HEK293 (cell line): ENCODE measurements around the gene RSL1D1.

Experiments
- CTCF ChIA-PET: fragments of 350-600 bp; formaldehyde crosslinking; extraction: SDS; loops from one replicate; lab custom pipeline; 2021; ENCODE audit warnings: antibody characterized with exemption; lab: Yijun Ruan, JAX
- POLR2A ChIA-PET: fragments of 300-600 bp; formaldehyde crosslinking; extraction: SDS; loops from one replicate; lab custom pipeline; 2020; ENCODE audit warnings: antibody characterized with exemption, inconsistent platforms; lab: Yijun Ruan, JAX
- H3K27ac ChIP-seq: fragments of 200-500 bp; sonication (Bioruptor generic); 2 replicates; pipeline ENCODE4 v1.5.1; 2014; ENCODE audit warnings: low read depth, low read length, control low read depth, inconsistent platforms; ENCODE audit errors: extremely low read depth
- H3K36me3 ChIP-seq, 2 experiments: fragments of 200-500 bp in 1 of 2; sonication (Bioruptor generic) in 1 of 2; 1 replicate in 1 of 2; 2 replicates in 1 of 2; pipeline ENCODE4 v1.5.1; 2014 to 2017; ENCODE audit warnings: inconsistent platforms in 2 of 2, low read length in 2 of 2; ENCODE audit not compliant: control insufficient read depth in 2 of 2, insufficient read depth in 1 of 2
- H3K4me1 ChIP-seq: fragments of 200-500 bp; sonication (Bioruptor generic); 2 replicates; pipeline ENCODE4 v1.5.1; 2014; ENCODE audit warnings: mild to moderate bottlenecking, low read length, inconsistent platforms; ENCODE audit not compliant: control insufficient read depth, insufficient read depth
- H3K4me3 ChIP-seq: 2 replicates; pipeline ENCODE4 v1.5.1; 2011; ENCODE audit warnings: low read depth, mild to moderate bottlenecking, control low read depth, low read length, moderate library complexity
- H3K9me3 ChIP-seq: fragments of 200-500 bp; sonication (Bioruptor generic); 2 replicates; pipeline ENCODE4 v1.5.1; 2014; ENCODE audit warnings: low read depth, low read length, inconsistent platforms; ENCODE audit not compliant: control insufficient read depth, insufficient read depth
- GLI2 ChIP-seq: fragments of 450-650 bp; formaldehyde crosslinking; IDR thresholded peaks from 2 replicates; pipeline ENCODE4; 2017; ENCODE audit warnings: missing biosample characterization, missing genetic modification characterization, low read depth, borderline replicate concordance
- IKZF3 ChIP-seq: fragments of 450-650 bp; IDR thresholded peaks from 2 replicates; pipeline ENCODE4 v1.5.0; 2018; ENCODE audit warnings: missing biosample characterization, mild to moderate bottlenecking, missing genetic modification characterization, moderate library complexity
- MZF1 ChIP-seq: fragments of 450-650 bp; formaldehyde crosslinking; IDR thresholded peaks from 2 replicates; pipeline ENCODE4 v1.5.1; 2017; ENCODE audit warnings: missing biosample characterization, missing genetic modification characterization, borderline replicate concordance
- OSR2 ChIP-seq: fragments of 450-650 bp; formaldehyde crosslinking; IDR thresholded peaks from 2 replicates; pipeline ENCODE4 v1.5.1; 2016; ENCODE audit warnings: missing biosample characterization, missing genetic modification characterization
- SETDB1 ChIP-seq: IDR thresholded peaks from one replicate; pipeline ENCODE4 v1.6.1; 2017; ENCODE audit warnings: mild to moderate bottlenecking, low read length, moderate library complexity, mixed read lengths; ENCODE audit not compliant: insufficient read length
- TCF7L2 ChIP-seq: IDR thresholded peaks from 2 replicates; pipeline ENCODE4 v1.6.1; 2011; ENCODE audit warnings: low read depth, mild to moderate bottlenecking, inconsistent platforms, low read length, moderate library complexity, borderline replicate concordance
- WT1 ChIP-seq: fragments of 450-650 bp; formaldehyde crosslinking; IDR thresholded peaks from 2 replicates; pipeline ENCODE4 v1.5.1; 2016; ENCODE audit warnings: missing biosample characterization, missing genetic modification characterization
- YY1 ChIP-seq: fragments of 450-650 bp; formaldehyde crosslinking; IDR thresholded peaks from 2 replicates; pipeline ENCODE4 v1.5.1; 2018; ENCODE audit warnings: missing biosample characterization, missing genetic modification characterization
- ZBTB1 ChIP-seq: fragments of 450-650 bp; formaldehyde crosslinking; IDR thresholded peaks from 2 replicates; pipeline ENCODE4 v1.5.1; 2016; ENCODE audit warnings: missing biosample characterization, missing genetic modification characterization
- ZBTB48 ChIP-seq: fragments of 450-650 bp; formaldehyde crosslinking; IDR thresholded peaks from 2 replicates; pipeline ENCODE4 v1.5.1; 2016; ENCODE audit warnings: missing biosample characterization, missing genetic modification characterization
- ZNF169 ChIP-seq: fragments of 450-650 bp; formaldehyde crosslinking; IDR thresholded peaks from 2 replicates; pipeline ENCODE4 v1.5.1; 2016; ENCODE audit warnings: missing biosample characterization, missing genetic modification characterization
- ZNF223 ChIP-seq: fragments of 450-650 bp; formaldehyde crosslinking; IDR thresholded peaks from 2 replicates; pipeline ENCODE4 v1.5.1; 2016; ENCODE audit warnings: missing biosample characterization, missing genetic modification characterization
- ZNF24 ChIP-seq: fragments of 450-650 bp; formaldehyde crosslinking; IDR thresholded peaks from 2 replicates; pipeline ENCODE4 v1.5.1; 2016; ENCODE audit warnings: missing biosample characterization, missing genetic modification characterization
- ZNF302 ChIP-seq: fragments of 450-650 bp; formaldehyde crosslinking; IDR thresholded peaks from 2 replicates; pipeline ENCODE4 v1.5.1; 2016; ENCODE audit warnings: missing biosample characterization, missing genetic modification characterization, low read depth
- ZNF335 ChIP-seq: fragments of 450-650 bp; formaldehyde crosslinking; conservative IDR thresholded peaks from 2 replicates; pipeline ENCODE4 v1.5.1; 2016; ENCODE audit warnings: missing biosample characterization, missing genetic modification characterization
- ZNF354C ChIP-seq: fragments of 450-650 bp; formaldehyde crosslinking; IDR thresholded peaks from 2 replicates; pipeline ENCODE4 v1.5.1; 2016; ENCODE audit warnings: missing biosample characterization, missing genetic modification characterization, low read depth, borderline replicate concordance
- ZNF629 ChIP-seq: fragments of 450-650 bp; formaldehyde crosslinking; IDR thresholded peaks from 2 replicates; pipeline ENCODE4 v1.5.1; 2017; ENCODE audit warnings: missing biosample characterization, missing genetic modification characterization
- ZNF664 ChIP-seq: fragments of 450-650 bp; formaldehyde crosslinking; IDR thresholded peaks from 2 replicates; pipeline ENCODE4 v1.5.1; 2016; ENCODE audit warnings: missing biosample characterization, missing genetic modification characterization
- ZSCAN23 ChIP-seq: fragments of 450-650 bp; formaldehyde crosslinking; IDR thresholded peaks from 2 replicates; pipeline ENCODE4 v1.5.1; 2016; ENCODE audit warnings: missing biosample characterization, missing genetic modification characterization
- TF ChIP-seq, protein P1 (sequence below): fragments of 450-650 bp; formaldehyde crosslinking; IDR thresholded peaks from 2 replicates; pipeline ENCODE4 v1.5.1; 2016; ENCODE audit warnings: missing biosample characterization, missing genetic modification characterization
- TF ChIP-seq, protein P2 (sequence below): fragments of 450-650 bp; formaldehyde crosslinking; IDR thresholded peaks from 2 replicates; pipeline ENCODE4 v1.5.1; 2016; ENCODE audit warnings: missing biosample characterization, missing genetic modification characterization
- TF ChIP-seq, protein P3 (sequence below): fragments of 450-650 bp; formaldehyde crosslinking; IDR thresholded peaks from 2 replicates; pipeline ENCODE4 v1.5.0; 2017; ENCODE audit warnings: missing biosample characterization, missing genetic modification characterization, borderline replicate concordance
- TF ChIP-seq, protein P4 (sequence below): fragments of 450-650 bp; formaldehyde crosslinking; IDR thresholded peaks from 2 replicates; pipeline ENCODE4 v1.5.1; 2017; ENCODE audit warnings: missing biosample characterization, mild to moderate bottlenecking, missing genetic modification characterization, moderate library complexity
- TF ChIP-seq, protein P5 (sequence below): fragments of 450-650 bp; formaldehyde crosslinking; IDR thresholded peaks from 2 replicates; pipeline ENCODE4 v1.5.1; 2016; ENCODE audit warnings: missing biosample characterization, missing genetic modification characterization, borderline replicate concordance

Gene RSL1D1

DNA sequence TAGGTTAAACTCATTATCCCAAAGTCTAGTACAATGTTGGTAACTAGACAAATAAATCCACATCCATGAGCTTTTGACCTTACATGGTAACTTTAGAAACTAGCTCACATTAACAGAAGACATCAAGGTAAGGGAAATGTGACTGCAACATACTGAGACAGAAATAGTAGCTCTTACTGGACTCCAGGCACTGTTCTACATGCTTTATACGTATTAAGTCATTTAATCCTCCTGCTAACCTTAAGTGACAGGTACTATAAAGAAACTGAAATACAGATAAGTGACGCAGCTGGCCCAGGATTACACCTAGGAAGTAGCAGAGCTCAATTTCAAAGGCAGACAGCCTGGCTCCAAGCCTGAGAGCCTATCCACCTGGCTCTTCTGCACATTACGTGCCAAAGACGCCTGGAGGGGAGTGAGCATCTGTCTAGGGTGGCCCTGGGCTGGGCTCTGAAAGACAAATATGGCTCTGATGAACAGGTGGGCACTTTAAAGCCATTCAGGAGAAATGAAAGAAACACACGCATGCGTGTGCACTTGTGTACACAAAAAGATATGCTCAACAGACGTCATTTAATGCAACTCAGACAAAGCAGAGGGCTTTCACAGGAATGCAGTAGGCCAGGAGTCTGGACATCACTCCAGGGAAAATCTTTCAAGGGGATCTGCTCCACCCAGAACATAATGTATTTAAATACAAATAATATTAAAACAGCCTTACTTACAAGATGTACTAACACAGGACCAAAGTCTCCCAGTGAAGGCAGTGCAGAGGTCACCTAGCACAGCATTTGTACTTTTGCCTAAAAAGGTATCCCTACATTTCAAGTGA, 58.7 kb downstream of the RSL1D1 start (continued):
- TF ChIP-seq IKZF3 (tag by site-specific recombination) = no peak
- no peak for TF ChIP-seq ZBTB48
- no peak for TF ChIP-seq YY1 (tag by site-specific recombination)
- no peak for TF ChIP-seq GLI2 (tag by site-specific recombination)
- no peak for TF ChIP-seq ZBTB1
- no peak for TF ChIP-seq WT1 (tag by site-specific recombination)
- TF ChIP-seq, protein P1, sequence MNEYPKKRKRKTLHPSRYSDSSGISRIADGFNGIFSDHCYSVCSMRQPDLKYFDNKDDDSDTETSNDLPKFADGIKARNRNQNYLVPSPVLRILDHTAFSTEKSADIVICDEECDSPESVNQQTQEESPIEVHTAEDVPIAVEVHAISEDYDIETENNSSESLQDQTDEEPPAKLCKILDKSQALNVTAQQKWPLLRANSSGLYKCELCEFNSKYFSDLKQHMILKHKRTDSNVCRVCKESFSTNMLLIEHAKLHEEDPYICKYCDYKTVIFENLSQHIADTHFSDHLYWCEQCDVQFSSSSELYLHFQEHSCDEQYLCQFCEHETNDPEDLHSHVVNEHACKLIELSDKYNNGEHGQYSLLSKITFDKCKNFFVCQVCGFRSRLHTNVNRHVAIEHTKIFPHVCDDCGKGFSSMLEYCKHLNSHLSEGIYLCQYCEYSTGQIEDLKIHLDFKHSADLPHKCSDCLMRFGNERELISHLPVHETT (tag by site-specific recombination) = no peak
- no peak for TF ChIP-seq SETDB1
- TF ChIP-seq ZNF223 = no peak
- peak; percentile 58 for TF ChIP-seq ZNF335
- TF ChIP-seq, protein P2, sequence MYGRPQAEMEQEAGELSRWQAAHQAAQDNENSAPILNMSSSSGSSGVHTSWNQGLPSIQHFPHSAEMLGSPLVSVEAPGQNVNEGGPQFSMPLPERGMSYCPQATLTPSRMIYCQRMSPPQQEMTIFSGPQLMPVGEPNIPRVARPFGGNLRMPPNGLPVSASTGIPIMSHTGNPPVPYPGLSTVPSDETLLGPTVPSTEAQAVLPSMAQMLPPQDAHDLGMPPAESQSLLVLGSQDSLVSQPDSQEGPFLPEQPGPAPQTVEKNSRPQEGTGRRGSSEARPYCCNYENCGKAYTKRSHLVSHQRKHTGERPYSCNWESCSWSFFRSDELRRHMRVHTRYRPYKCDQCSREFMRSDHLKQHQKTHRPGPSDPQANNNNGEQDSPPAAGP (tag by site-specific recombination) = no peak
- TF ChIP-seq, protein P3, sequence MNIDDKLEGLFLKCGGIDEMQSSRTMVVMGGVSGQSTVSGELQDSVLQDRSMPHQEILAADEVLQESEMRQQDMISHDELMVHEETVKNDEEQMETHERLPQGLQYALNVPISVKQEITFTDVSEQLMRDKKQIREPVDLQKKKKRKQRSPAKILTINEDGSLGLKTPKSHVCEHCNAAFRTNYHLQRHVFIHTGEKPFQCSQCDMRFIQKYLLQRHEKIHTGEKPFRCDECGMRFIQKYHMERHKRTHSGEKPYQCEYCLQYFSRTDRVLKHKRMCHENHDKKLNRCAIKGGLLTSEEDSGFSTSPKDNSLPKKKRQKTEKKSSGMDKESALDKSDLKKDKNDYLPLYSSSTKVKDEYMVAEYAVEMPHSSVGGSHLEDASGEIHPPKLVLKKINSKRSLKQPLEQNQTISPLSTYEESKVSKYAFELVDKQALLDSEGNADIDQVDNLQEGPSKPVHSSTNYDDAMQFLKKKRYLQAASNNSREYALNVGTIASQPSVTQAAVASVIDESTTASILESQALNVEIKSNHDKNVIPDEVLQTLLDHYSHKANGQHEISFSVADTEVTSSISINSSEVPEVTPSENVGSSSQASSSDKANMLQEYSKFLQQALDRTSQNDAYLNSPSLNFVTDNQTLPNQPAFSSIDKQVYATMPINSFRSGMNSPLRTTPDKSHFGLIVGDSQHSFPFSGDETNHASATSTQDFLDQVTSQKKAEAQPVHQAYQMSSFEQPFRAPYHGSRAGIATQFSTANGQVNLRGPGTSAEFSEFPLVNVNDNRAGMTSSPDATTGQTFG = no peak
- no peak for TF ChIP-seq OSR2
- no peak for TF ChIP-seq ZNF169
- no peak for TF ChIP-seq ZNF302
- TF ChIP-seq MZF1 (tag by site-specific recombination) = no peak
- TF ChIP-seq, protein P4, sequence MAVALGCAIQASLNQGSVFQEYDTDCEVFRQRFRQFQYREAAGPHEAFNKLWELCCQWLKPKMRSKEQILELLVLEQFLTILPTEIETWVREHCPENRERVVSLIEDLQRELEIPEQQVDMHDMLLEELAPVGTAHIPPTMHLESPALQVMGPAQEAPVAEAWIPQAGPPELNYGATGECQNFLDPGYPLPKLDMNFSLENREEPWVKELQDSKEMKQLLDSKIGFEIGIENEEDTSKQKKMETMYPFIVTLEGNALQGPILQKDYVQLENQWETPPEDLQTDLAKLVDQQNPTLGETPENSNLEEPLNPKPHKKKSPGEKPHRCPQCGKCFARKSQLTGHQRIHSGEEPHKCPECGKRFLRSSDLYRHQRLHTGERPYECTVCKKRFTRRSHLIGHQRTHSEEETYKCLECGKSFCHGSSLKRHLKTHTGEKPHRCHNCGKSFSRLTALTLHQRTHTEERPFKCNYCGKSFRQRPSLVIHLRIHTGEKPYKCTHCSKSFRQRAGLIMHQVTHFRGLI (tag by site-specific recombination) = no peak
- no peak for TF ChIP-seq TCF7L2

DNA sequence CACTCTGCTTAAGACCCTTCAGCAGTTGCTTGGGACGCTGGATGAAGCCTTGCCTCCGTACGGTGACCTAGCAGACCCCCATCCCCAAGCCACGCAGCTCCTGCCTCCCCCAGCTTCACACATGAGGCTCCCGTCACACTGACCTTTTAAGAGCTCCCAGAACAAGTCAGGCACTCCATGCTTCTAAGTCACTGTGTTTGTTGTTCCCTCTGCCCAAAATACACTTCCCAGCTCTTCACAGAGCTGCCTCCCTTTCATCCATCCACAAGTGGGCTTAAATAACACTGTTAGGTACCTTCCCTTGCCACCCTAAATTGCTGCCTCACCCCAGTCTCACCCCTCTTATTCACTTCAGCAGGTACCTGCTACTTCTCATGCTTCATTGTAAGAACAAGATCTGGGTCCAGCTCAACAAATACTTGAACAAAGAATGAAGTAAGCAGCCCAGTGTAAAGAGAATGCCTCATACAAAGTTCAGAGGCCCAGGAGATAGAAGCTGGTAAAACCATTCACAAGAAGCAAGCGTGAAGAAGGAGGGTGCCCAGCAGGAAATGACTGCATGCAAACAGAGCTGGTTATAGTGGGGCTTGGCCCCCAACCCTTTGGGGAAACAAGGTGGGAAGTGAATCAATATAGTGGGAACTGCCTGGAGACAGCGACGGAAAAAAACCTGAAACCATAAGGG, 60.1 kb downstream of the RSL1D1 start:
- no peaks in the 10 kb centered on the region for H3K9me3 ChIP-seq
- POLR2A ChIA-PET = interaction anchor here (1.1 to 1.2 kb wide), 2 partner anchors 19 to 49 kb away, joined by 3 read pairs; partner anchors contain the start of gene TXNDC11
- H3K4me1 ChIP-seq = peaks cover 17% of the 10 kb centered on the region
- CTCF ChIA-PET = interaction anchor here (0.6 kb wide), 2 partner anchors 96 to 420 kb away, joined by 3 to 7 read pairs; no protein-coding TSS in a partner anchor
- H3K4me3 ChIP-seq = no peak overlapping the region
- no peak overlapping the region for H3K27ac ChIP-seq
- peaks cover 3 to 16% of the 10 kb centered on the region in 2 experiments; a peak in 2 of 3 replicates for H3K36me3 ChIP-seq
- TF ChIP-seq WT1 (tag by site-specific recombination) = no peak
- TF ChIP-seq ZSCAN23 (tag by site-specific recombination) = no peak
- TF ChIP-seq ZNF24 (tag by site-specific recombination) = no peak
- TF ChIP-seq ZNF629 = no peak
- TF ChIP-seq ZNF354C = no peak
- TF ChIP-seq, protein P5, sequence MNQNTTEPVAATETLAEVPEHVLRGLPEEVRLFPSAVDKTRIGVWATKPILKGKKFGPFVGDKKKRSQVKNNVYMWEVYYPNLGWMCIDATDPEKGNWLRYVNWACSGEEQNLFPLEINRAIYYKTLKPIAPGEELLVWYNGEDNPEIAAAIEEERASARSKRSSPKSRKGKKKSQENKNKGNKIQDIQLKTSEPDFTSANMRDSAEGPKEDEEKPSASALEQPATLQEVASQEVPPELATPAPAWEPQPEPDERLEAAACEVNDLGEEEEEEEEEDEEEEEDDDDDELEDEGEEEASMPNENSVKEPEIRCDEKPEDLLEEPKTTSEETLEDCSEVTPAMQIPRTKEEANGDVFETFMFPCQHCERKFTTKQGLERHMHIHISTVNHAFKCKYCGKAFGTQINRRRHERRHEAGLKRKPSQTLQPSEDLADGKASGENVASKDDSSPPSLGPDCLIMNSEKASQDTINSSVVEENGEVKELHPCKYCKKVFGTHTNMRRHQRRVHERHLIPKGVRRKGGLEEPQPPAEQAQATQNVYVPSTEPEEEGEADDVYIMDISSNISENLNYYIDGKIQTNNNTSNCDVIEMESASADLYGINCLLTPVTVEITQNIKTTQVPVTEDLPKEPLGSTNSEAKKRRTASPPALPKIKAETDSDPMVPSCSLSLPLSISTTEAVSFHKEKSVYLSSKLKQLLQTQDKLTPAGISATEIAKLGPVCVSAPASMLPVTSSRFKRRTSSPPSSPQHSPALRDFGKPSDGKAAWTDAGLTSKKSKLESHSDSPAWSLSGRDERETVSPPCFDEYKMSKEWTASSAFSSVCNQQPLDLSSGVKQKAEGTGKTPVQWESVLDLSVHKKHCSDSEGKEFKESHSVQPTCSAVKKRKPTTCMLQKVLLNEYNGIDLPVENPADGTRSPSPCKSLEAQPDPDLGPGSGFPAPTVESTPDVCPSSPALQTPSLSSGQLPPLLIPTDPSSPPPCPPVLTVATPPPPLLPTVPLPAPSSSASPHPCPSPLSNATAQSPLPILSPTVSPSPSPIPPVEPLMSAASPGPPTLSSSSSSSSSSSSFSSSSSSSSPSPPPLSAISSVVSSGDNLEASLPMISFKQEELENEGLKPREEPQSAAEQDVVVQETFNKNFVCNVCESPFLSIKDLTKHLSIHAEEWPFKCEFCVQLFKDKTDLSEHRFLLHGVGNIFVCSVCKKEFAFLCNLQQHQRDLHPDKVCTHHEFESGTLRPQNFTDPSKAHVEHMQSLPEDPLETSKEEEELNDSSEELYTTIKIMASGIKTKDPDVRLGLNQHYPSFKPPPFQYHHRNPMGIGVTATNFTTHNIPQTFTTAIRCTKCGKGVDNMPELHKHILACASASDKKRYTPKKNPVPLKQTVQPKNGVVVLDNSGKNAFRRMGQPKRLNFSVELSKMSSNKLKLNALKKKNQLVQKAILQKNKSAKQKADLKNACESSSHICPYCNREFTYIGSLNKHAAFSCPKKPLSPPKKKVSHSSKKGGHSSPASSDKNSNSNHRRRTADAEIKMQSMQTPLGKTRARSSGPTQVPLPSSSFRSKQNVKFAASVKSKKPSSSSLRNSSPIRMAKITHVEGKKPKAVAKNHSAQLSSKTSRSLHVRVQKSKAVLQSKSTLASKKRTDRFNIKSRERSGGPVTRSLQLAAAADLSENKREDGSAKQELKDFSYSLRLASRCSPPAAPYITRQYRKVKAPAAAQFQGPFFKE = no peak
- no peak for TF ChIP-seq ZNF664 (tag by site-specific recombination)
